Measurements from ENCODE around the gene HS3ST5.

DNA sequence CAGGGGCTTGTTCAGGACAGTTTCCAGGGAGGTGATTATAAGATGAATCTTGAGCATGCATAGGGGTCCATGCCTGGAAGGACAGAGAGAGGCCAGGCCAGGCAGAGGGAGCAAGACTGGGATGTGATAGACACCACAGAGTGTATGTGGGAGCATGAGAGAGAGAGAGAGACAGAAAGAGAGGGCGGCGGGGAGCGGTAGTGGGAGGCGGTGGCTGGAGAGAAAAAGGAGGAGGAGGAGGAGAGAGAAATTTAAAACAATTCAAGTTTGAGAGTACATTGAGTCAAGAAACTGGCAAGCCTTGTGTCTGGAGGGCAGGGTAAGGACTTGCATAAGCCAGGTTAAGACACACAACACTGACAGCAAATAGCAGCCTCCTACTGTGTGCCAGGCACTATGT is 209.0 kb downstream of the HS3ST5 start:
- TF ChIP-seq POLR2A (IDR thresholded peaks at IDR 0.05), result no peak
- TF ChIP-seq, protein P1, sequence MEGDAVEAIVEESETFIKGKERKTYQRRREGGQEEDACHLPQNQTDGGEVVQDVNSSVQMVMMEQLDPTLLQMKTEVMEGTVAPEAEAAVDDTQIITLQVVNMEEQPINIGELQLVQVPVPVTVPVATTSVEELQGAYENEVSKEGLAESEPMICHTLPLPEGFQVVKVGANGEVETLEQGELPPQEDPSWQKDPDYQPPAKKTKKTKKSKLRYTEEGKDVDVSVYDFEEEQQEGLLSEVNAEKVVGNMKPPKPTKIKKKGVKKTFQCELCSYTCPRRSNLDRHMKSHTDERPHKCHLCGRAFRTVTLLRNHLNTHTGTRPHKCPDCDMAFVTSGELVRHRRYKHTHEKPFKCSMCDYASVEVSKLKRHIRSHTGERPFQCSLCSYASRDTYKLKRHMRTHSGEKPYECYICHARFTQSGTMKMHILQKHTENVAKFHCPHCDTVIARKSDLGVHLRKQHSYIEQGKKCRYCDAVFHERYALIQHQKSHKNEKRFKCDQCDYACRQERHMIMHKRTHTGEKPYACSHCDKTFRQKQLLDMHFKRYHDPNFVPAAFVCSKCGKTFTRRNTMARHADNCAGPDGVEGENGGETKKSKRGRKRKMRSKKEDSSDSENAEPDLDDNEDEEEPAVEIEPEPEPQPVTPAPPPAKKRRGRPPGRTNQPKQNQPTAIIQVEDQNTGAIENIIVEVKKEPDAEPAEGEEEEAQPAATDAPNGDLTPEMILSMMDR (IDR thresholded peaks at IDR 0.05), result no peak
- no peak for TF ChIP-seq EP300 (IDR thresholded peaks at IDR 0.05)

Measured in ovary (tissue), 3 donors.